ENCODE measurements around the gene PIP4P1. TPM values are rescaled to one million over a fixed set of nuclear protein-coding genes. Genes with fewer than 3 reads are reported as not detected.
"Not testable (repeated sequence)": the region's sequence is repeated elsewhere in the genome, so short reads cannot be mapped to it uniquely, and the experiment has no call there.

Gene PIP4P1
- 39.4 TPM for polyA plus RNA-seq (2012; ENCODE audit: insufficient read depth, insufficient read length)

GRCh38 chr14:20461225-20462141, at the start of gene PIP4P1:
TSS of gene PIP4P1 (minus strand) at chr14:20461434. CDS start at chr14:20461325, 109 bp downstream.
- DNase-seq (ENCODE audit: low read depth, low spot score), result peak; percentile 100
- H3K4me3 ChIP-seq (ENCODE audit: low read length), result peak within 1 kb of the TSS; percentile 90

DNA sequence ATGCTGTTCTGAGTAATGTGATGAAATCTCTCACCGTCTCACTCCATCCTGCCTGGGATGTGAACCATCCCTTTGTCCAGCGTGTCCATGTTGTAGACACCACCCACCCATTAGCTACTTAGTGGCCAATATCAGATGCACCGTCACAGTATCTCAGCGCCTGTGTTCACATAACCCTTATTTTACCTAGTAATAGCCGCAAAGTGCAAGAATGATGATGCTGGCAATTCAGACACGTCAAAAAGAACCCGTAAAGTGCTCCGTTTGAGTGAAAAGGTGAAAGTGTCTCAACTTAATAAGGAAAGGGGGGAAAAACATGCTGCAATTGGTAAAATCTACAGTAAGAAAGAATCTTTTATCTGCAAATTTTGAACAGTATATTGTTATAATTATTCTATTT, 47.1 kb upstream of the PIP4P1 start:
- no peak overlapping the region for H3K4me3 ChIP-seq (ENCODE audit: low read length)
- DNase-seq (ENCODE audit: low read depth, low spot score), result no peak

- DNase-seq (ENCODE audit: low read depth, low spot score); H3K4me3 ChIP-seq (ENCODE audit: low read length): not testable (repeated sequence)
Measured at GRCh38 chr14:20507537-20507936, 46.3 kb upstream of the PIP4P1 start.

DNA sequence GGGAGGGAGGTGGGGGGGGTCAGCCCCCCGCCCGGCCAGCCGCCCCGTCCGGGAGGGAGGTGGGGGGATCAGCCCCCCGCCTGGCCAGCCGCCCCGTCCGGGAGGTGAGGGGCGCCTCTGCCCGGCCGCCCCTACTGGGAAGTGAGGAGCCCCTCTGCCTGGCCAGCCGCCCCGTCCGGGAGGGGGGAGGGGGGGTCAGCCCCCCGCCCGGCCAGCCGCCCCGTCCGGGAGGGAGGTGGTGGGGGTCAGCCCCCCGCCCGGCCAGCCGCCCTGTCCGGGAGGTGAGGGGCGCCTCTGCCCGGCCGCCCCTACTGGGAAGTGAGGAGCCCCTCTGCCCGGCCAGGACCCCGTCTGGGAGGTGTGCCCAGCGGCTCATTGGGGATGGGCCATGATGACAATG, 45.5 kb upstream of the PIP4P1 start:
- not testable (repeated sequence) for DNase-seq (ENCODE audit: low read depth, low spot score); H3K4me3 ChIP-seq (ENCODE audit: low read length)

DNA sequence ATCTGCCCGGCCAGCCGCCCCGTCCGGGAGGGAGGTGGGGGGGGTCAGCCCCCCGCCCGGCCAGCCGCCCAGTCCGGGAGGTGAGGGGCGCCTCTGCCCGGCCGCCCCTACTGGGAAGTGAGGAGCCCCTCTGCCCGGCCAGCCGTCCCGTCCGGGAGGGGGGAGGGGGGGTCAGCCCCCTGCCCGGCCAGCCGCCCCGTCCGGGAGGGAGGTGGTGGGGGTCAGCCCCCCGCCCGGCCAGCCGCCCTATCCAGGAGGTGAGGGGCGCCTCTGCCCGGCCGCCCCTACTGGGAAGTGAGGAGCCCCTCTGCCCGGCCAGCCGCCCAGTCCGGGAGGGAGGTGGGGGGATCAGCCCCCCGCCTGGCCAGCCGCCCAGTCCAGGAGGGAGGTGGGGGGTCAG, 45.0 kb upstream of the PIP4P1 start:
- not testable (repeated sequence) for H3K4me3 ChIP-seq (ENCODE audit: low read length); DNase-seq (ENCODE audit: low read depth, low spot score)

DNA sequence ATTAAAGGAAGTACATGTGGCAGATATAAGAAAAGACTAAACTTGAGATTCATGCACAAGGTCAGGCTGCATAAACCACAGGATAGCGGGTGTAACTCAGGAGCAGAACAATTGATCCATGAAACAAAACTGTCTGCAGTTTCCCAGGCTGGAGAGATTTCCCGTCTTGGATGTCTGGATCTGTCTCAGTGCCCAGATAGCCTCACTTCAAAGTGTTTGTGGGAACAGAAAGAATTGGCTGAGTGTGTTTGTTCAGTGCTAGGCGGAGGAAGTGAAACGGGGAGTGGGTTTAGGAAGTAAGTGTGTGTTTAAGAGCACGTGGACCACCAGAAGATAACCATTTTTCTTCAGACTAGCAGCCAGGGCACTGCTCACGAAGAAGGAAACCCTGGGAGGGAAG, 42.7 kb upstream of the PIP4P1 start:
- DNase-seq (ENCODE audit: low read depth, low spot score), result no peak
- H3K4me3 ChIP-seq (ENCODE audit: low read length), result no peak overlapping the region

DNA sequence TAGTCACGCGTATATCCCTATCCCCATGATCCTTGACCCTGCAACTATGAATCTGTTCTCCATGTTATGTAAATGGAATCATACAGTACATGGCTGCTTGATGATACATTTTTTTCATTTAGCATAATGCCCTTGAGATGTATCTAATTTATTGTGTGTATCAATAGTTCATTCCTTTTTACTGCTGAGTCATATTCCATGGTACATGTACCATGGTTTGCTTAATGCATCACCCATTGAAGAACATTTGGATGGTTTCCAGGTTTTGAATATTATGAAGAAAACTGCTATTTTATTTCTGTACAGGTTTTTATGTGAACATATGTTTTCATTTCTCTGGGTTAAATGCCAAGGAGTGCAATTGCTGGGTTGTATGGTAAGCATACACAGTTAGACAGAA, 40.1 kb upstream of the PIP4P1 start:
- DNase-seq (ENCODE audit: low read depth, low spot score), result no peak
- no peak overlapping the region for H3K4me3 ChIP-seq (ENCODE audit: low read length)

DNA sequence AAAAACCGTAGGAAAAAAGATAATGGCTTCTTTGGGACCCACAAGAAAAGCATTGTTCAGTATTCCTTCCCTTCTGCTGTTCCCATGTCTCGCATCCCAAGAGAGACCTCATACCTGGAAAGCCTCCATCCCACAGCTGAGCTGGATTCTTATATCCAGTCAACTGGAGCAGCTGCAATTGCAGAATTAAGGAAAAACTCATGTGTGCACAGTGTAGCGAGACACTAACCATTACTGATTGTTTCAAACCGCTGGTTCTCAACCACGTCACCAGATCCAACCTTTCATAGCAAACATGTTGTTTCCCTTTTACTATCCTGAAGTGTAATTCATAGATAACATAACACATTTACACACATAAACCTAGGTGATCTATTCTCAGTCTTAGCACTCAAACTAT, 38.6 kb upstream of the PIP4P1 start:
- H3K4me3 ChIP-seq (ENCODE audit: low read length), result no peak overlapping the region
- DNase-seq (ENCODE audit: low read depth, low spot score), result no peak

DNA sequence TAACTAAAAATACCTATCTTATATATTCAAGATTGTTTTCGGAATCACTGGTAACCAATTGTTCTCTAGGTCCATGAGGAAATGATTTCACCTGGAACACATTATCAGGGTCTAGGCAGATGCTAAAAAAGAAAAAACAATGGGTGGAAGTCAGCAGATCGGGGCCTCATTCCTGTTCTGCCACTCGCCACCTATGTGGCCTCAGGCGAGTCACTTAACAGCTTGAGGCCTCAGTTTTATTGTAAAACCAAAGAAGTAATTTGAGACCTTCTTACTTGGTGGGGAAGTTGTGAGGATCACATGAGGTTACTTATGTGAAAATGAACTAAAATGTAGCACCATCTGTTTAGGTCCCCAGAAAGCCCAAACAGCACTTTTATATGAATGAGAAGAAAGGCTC, 37.9 kb upstream of the PIP4P1 start:
- no peak overlapping the region for H3K4me3 ChIP-seq (ENCODE audit: low read length)

DNA sequence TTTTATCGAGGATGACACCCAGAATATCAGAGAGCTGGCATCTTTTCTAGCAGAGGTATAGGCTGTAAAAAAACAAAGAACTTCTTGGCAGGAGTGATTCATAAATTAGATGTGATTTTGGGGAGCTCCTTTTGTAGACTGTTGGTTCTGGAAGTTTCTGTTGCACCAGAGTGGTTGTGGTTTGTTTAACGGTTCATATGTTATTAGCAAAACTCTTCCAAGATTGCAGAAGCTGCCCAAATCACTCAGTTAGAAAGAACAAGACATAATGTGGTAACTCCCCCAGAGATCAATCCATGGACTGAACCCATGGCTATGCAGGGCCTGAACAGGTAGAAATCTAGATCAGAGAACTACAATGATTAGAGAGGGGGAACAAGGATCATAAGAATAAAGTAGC, 37.4 kb upstream of the PIP4P1 start:
- no peak for DNase-seq (ENCODE audit: low read depth, low spot score)
- H3K4me3 ChIP-seq (ENCODE audit: low read length), result no peak overlapping the region

More for the DNA sequence above, 37.9 kb upstream of the PIP4P1 start:
- DNase-seq (ENCODE audit: low read depth, low spot score), result no peak

- DNase-seq (ENCODE audit: low read depth, low spot score), result no peak
- no peak overlapping the region for H3K4me3 ChIP-seq (ENCODE audit: low read length)
Measured at GRCh38 chr14:20494935-20495766, 33.9 kb upstream of the PIP4P1 start.

DNA sequence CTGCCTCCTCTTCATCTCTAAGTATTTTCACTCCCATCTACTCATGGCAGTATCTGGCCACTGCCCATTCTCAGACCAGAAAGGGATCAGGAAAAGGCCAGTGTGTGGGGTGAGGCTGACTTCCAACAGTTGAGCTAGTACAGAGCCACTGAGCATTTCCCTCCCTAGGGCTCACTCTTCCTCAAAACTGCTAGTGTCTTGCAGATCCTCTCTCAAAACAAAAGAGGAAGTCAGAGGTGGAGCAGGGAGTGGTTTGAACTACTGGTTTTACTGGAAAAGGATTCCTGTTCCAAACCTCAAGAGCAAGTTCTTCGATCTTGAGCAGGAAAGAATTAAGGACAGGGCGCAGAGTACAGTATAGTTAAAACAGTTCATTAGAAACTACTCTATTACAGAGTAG, 32.4 kb upstream of the PIP4P1 start:
- DNase-seq (ENCODE audit: low read depth, low spot score), result no peak
- H3K4me3 ChIP-seq (ENCODE audit: low read length), result no peak overlapping the region

DNA sequence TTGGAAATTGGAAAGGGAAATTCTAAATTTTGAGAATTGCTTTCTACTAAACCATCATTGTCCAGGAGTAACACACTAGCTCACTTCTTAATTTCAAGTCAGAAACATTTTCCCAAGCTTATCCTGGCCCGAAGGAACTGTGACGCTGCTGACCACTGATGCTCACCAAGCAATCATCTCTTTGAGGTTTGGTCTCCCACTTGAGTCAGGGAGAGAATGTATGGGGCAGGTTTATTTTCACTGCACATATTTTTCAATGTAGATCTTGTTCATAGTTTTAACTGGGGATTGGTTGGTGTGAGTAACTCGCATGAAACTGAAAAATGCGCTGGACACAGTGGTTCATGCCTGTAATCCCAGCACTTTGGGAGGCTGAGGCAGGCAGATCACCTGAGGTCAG, 31.3 kb upstream of the PIP4P1 start:
- no peak for DNase-seq (ENCODE audit: low read depth, low spot score)
- H3K4me3 ChIP-seq (ENCODE audit: low read length), result no peak overlapping the region

- no peak overlapping the region for H3K4me3 ChIP-seq (ENCODE audit: low read length)
- no peak for DNase-seq (ENCODE audit: low read depth, low spot score)
Measured at GRCh38 chr14:20490563-20490962, 29.3 kb upstream of the PIP4P1 start.

GRCh38 chr14:20489093-20489994, 28.1 kb upstream of the PIP4P1 start:
- peak; percentile 76 for DNase-seq (ENCODE audit: low read depth, low spot score)
- H3K4me3 ChIP-seq (ENCODE audit: low read length), result peak overlapping the region; percentile 7; the same call in 1 of the 2 replicates

DNA sequence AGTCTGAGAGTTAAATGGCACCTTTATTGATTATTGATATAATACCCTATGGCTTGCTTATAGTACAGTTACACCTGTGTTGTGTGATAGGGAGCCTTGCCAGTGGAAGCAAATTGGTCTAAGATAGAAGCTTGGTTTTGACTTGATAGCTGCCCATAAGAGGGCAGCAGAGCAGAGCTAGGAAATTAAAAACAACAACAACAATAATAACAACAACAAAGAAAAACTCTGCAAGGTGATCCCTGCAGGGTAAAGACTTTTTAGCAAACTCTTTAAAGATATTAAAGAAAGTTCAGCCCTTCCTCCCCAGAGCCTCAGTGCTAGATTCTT, 26.1 kb upstream of the PIP4P1 start:
- DNase-seq (ENCODE audit: low read depth, low spot score), result no peak
- H3K4me3 ChIP-seq (ENCODE audit: low read length), result no peak overlapping the region

DNA sequence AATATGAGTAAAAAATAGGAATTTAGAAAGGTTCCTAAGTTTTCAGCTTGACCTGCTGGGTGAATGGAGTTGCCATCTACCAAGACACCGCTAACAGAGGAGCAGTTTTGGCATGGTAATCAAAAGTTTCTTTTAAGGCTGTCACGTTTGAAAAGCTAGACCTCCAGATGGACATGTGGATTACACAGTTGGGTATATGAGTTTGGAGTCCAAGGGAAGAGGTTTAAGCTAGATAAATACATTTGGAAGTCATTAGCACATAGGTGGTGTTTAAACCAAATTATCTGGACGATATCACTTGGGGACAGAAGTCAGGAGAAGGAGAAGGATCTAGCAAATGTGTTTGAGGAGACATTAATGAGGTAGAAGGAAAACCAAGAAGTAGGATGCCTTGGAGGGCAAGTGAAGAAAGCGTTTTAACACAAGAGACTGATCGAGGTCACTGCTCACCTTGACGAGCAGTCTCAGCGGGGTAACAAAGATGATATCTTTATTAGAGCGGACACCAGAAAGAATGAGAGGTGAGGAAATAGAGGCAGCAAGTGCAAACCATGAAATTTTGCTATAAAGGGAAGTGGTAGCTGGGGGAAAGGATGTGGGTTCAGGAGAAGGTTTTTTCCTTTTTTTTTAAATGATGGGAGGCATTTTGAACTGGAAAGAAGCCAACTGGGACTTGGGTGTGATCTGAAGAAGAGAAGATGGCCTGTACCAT, 25.6 kb upstream of the PIP4P1 start:
- no peak overlapping the region for H3K4me3 ChIP-seq (ENCODE audit: low read length)
- peak; percentile 75 for DNase-seq (ENCODE audit: low read depth, low spot score)

DNA sequence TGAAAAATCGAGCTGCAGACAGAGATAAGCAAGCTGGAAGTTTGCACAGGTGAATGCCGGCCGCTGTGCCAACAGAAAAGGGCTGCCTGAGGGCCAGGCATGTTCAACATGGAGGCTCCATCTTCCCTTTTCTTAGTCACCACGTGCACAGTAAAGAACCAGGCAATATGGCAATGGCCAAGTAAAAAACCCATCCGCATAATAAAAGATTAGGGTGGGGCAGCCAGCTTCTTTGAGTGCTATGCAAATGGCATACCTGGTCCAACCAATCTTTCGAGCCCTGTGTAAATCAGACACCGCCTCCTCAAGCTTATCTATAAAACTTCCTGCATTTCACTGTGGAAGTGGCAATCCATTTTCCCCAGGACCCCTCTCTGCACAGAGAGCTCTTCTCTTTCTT, 24.7 kb upstream of the PIP4P1 start:
- H3K4me3 ChIP-seq (ENCODE audit: low read length), result no peak overlapping the region
- DNase-seq (ENCODE audit: low read depth, low spot score), result no peak

DNA sequence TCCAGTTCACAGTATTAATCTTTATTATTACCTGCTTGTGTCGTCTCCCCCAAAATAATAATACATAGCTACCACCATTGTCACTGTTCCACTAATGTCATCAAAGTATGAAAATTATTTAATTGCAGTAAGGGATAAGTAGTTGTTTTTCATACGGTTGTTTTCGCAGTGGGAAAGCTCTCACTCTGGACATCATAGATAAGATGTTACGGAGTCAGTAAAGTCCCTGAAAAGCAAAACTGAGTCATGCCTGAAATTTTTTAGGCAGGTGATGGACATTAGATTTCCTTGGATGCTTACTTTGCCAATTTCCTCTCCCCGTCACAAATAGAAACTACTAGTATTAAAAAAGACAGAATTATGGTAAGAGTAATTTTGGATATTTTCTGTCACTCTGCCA, 21.1 kb upstream of the PIP4P1 start:
- no peak overlapping the region for H3K4me3 ChIP-seq (ENCODE audit: low read length)
- no peak for DNase-seq (ENCODE audit: low read depth, low spot score)

Measured in Jurkat, Clone E6-1 (cell line).